GM19351 (cell line): ENCODE results near the gene MARCHF6.
A peak's percentile ranks its signal among the peaks of the same experiment; 100 is the strongest.
"Not testable (repeated sequence)": the region's sequence is repeated elsewhere in the genome, so short reads cannot be mapped to it uniquely, and the experiment has no call there.

Experiments
- ATAC-seq: cut with Tn5 transposase; IDR thresholded peaks from one replicate; pipeline ENCODE4 v1.9.1; 2021; ENCODE audit warnings: mild to moderate bottlenecking, moderate library complexity; ENCODE audit not compliant: unreplicated experiment

Gene MARCHF6

DNA sequence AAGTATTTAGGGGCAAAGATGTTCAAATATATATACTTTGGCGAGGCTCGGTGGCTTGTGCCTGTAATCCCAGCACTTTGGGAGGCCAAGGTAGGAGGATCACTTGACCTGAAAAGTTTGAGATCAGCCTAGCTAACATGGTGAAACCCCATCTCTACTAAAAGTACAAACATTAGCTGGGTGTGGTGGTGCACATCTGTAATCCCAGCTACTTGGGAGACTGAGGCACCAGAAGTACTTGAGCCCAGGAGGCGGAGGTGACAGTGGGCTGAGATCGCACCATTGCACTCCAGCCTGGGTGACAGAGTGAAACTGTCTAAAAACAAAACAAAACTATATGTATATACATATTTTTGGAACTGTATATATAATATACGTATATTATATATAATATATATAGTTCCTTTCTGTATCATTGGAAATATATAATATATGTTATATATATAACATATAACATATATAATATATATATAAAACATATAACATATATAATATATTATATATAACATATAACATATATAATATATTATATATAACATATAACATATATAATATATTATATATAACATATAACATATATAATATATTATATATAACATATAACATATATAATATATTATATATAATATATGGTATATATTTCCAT is 8.9 kb upstream of the MARCHF6 start:
- ATAC-seq: not testable (repeated sequence)

DNA sequence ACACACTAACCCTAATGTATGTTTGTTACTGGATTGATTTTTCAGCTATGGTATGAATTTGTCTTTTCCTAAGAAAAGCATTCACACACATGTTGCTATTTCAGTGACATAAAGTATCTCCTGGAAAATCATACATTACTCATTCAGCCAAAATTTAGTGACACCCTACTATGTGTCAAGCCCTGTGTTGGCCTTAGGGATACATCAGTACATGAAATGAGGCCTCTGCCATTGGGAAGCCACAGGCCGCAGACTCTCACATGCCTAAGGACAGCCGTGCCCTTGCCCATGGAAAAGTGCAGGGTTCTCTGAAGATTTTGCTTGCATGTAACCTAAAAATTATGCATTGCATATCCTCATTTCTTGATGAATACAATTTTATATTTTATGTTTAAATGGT is 5.2 kb upstream of the MARCHF6 start:
- no peak for ATAC-seq

- ATAC-seq: no peak
Measured at GRCh38 chr5:10351199-10351905, 2.1 kb upstream of the MARCHF6 start.

DNA sequence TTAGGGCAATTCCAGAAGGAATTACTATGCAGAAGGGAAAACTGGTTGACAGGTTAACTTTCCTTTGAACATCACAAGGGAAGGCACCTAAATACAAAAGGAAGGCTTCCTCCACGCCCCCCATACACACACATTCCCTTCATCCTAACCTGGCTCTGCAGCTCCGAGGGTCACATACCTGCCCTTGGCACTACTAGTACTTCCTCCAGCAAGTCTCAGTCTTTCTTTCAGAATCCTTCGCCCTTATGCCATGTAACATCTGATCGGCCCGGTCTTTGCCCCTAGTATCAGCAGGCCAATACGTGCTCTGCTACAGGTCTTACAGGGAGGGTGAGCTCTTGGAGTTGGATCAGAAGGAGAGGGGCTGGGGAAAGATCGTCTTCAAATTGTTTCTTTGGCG is 1.6 kb upstream of the MARCHF6 start:
- ATAC-seq: no peak

DNA sequence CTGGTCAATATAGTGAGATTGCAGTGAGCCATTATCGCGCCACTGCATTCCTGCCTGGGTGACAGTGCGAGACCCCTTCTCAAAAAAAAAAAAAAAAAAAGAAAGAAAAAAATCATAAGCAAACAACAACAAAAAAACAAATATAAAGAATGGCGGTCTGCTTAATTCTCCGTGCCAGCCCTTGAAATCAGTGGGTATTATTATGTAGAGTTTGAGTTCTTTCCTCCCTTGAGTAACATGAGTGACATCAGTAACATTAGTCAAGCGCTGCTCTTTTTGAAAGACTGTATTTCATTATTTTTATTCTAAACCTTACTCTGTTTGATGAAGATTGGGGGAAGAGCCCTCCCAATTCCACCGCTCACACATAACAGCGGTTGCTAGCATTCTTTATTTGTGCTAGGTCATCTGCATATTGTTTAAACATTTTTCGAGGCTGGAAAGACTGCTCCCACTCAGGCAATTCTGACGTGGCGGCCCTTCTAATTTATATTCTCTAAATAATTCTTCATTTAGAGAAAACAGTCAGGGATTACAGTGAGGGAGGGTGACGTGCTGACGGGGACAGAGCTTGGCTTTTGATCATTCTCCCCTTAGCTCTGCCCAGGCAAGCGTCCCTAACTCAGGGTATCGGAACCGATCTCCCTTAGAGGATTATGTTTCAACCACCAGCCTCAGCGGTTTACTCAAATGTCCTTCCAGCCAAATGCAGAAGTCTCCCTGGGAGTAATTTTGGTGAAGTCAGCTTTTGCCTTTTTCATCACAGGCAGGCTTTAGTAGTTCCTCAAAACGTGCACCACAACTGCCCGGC is 860 bp upstream of the MARCHF6 start:
- ATAC-seq: no peak

- peak; percentile 20 for ATAC-seq
Measured at GRCh38 chr5:10354048-10354872, 765 bp downstream of the MARCHF6 start.

- ATAC-seq: peak; percentile 11
Measured at GRCh38 chr5:10355071-10355889, 1.8 kb downstream of the MARCHF6 start.

- no peak for ATAC-seq
Measured at GRCh38 chr5:10358999-10359398, 5.5 kb downstream of the MARCHF6 start.

DNA sequence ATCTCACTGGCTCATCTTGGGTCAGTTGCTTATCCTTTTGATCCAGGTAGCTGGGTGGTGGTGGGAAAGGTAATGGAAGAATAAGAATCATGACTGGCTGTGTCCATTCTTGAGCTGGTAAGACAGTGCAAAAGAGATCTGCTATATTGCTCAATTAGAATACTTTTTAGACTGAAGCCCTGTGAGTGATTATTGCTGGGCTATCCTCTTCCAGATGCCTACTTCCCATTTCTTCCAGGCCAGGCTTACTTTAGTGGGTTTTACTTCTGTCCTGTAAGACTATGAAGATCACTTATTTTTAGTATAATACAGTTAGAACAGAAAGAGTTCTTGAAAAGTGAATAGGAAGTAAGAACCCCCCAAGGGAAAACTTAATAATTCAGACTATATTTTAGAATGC is 7.2 kb downstream of the MARCHF6 start:
- no peak for ATAC-seq

DNA sequence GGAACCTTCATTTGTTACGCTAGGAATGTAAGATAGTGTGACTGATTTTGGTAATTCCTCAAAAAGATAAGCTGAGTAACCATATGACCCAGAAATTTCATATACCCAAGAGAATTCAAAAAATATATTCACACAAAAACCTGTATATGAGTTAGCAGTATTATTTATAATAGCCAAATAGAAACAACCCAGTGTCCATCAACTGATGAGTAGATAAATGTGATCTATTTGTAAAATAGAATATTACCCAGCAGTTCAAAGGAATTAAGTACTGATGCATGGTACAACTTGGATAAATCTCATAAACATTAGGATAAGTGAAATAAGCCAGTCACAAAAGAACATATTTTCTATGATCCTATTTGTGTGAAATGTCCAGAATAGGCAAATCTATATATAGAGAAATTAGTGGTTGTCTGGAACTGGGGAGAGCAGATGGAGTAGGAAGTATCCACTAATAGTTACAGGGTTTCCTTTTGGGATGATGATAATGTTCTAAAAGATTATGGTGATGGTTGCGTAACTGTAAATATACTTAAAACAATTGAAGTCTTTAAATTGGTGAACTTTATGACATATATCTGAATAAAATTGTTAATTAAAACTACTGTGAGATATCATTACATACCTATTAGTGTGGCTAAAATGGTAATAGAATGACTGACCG is 10.2 kb downstream of the MARCHF6 start:
- ATAC-seq: no peak

- ATAC-seq: no peak
Measured at GRCh38 chr5:10364186-10364689, 10.7 kb downstream of the MARCHF6 start.

GRCh38 chr5:10365782-10366181 is 12.3 kb downstream of the MARCHF6 start:
- no peak for ATAC-seq

- ATAC-seq: no peak
Measured at GRCh38 chr5:10366310-10367272, 13.1 kb downstream of the MARCHF6 start.

- ATAC-seq: no peak
Measured at GRCh38 chr5:10367579-10367978, 14.1 kb downstream of the MARCHF6 start.

- no peak for ATAC-seq
Measured at GRCh38 chr5:10370931-10371330, 17.4 kb downstream of the MARCHF6 start.

- not testable (repeated sequence) for ATAC-seq
Measured at GRCh38 chr5:10371369-10371768, 17.9 kb downstream of the MARCHF6 start.

- no peak for ATAC-seq
Measured at GRCh38 chr5:10372726-10373709, 19.5 kb downstream of the MARCHF6 start.
